ENCODE measurements around the gene RB1.

The RB1 gene

GRCh38 chr13:48303359-48304142 is at the start of gene RB1:
TSS of gene RB1 (plus strand) at chr13:48303751. CDS start at chr13:48303913, 162 bp downstream.
- peak; percentile 20 to 92 (median 73) for DNase-seq

GRCh38 chr13:48253849-48254248 is 49.7 kb upstream of the RB1 start:
- no peak for DNase-seq

- DNase-seq: no peak
Observed at GRCh38 chr13:48255090-48255489, 48.5 kb upstream of the RB1 start.

- no peak for DNase-seq
Observed at GRCh38 chr13:48255954-48256353, 47.6 kb upstream of the RB1 start.

GRCh38 chr13:48258002-48258401 is 45.5 kb upstream of the RB1 start:
- no peak for DNase-seq

GRCh38 chr13:48258430-48258829 is 45.1 kb upstream of the RB1 start:
- DNase-seq: no peak

- DNase-seq: no peak
Observed at GRCh38 chr13:48260970-48261369, 42.6 kb upstream of the RB1 start.

GRCh38 chr13:48263196-48263595 is 40.4 kb upstream of the RB1 start:
- DNase-seq: no peak

GRCh38 chr13:48264058-48264457 is 39.5 kb upstream of the RB1 start:
- DNase-seq: no peak

GRCh38 chr13:48265217-48265815 is 38.2 kb upstream of the RB1 start:
- no peak for DNase-seq

- no peak for DNase-seq
Observed at GRCh38 chr13:48266150-48266549, 37.4 kb upstream of the RB1 start.

GRCh38 chr13:48266701-48267639 is 36.6 kb upstream of the RB1 start:
- DNase-seq: no peak

GRCh38 chr13:48268019-48268418 is 35.5 kb upstream of the RB1 start:
- no peak for DNase-seq

- no peak for DNase-seq
Observed at GRCh38 chr13:48273346-48273745, 30.2 kb upstream of the RB1 start.

GRCh38 chr13:48275507-48275906 is 28.0 kb upstream of the RB1 start:
- DNase-seq: no peak

GRCh38 chr13:48278806-48279205 is 24.7 kb upstream of the RB1 start:
- no peak for DNase-seq

GRCh38 chr13:48281556-48281955 is 22.0 kb upstream of the RB1 start:
- DNase-seq: no peak

GRCh38 chr13:48291730-48292129 is 11.8 kb upstream of the RB1 start:
- no peak for DNase-seq

GRCh38 chr13:48292650-48293049 is 10.9 kb upstream of the RB1 start:
- DNase-seq: no peak

GRCh38 chr13:48294653-48295052 is 8.9 kb upstream of the RB1 start:
- DNase-seq: no peak

- DNase-seq: no peak
Observed at GRCh38 chr13:48295271-48295670, 8.3 kb upstream of the RB1 start.

GRCh38 chr13:48296528-48296927 is 7.0 kb upstream of the RB1 start:
- no peak for DNase-seq

All from amygdala (tissue), 56 donors.